HG02798 (cell line): ENCODE data around the gene MYH14.

Source experiments
- ATAC-seq: cut with Tn5 transposase; IDR thresholded peaks from one replicate; pipeline ENCODE4 v1.9.1; 2021; ENCODE audit warnings: mild to moderate bottlenecking; ENCODE audit not compliant: unreplicated experiment, poor library complexity

MYH14 gene

DNA sequence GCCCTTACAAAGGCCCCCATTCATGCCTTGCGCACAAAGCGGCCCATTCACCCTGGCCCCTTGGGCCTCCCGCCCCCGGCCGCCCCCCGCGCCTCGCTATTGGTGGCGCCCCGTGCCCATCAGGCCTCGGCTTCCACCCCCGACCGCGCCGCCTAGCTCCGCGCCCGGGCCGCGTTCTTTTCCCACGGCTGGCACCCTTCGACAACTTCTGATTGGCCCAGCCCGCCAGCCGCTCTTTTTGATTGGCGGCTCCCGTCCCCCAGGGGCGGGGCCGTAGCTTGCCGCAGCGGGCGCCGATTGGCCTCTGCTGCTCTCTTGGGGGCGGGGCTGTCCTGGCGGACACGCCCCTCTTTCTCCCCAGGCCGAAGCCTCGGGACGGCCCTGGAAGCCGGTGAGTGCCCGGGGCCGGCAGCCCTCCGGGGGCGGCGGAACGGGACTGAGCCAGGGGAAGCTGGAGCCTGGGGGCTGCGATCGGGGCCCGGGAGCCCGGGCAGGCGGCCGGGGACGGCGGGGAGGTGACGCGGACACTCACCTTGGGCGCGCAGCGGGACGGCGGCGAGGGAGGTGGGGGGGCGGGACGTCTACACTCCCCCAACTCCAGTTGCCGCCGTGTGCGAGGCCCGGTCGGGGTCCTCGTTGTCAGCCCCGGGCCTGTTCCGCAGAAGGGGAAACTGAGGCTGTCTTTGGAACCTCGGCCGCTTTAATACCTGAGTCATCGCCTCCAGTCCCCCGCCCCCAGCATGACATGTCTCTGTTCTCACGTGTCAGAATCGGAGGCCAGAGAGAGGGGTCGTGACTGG, at the start of gene MYH14:
MYH14 (plus strand) TSS at position 342 of the 800 bp plus-strand sequence. CDS start 6,744 bp downstream, outside the sequence.
- no peak for ATAC-seq

DNA sequence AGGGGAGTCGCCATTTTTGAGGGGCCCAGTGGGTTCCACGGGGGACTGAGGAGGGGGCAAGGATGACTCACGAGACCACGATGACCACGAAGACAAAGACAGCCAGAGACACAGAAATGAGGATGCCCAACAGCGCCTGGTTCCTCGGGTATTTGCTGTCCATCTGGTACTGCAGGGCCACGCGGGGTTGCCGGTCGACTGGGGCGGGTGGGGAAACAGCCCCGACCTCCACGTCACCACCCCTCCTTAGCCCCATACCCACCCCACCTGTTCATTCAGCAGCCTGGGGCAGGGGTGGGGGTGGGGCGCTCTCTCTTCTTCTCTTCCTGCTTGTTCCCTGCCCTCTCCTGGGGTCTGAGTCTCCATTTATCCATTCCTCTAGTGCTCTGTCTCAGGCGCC, 48.9 kb upstream of the MYH14 start:
- no peak for ATAC-seq

GRCh38 chr19:50155520-50156109, 47.8 kb upstream of the MYH14 start:
- ATAC-seq = no peak

DNA sequence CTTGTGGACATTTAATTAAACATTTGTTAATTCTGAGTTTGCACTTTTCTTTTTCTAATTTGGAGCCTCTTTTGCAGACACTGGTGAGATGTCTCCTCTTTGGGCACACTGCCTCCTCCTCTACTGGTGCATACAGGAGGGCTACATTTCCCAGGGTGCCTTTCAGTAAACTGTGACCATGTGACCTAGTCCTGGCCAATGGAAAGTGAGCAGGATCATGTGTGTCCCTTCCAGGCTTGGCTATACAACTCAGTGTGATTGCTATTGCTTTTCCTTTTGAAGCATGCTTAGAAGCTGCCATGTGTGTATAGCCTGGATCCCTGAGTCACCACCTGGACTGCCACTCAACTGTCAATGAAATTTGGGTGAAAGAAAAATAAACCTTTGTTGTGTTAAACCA, 44.8 kb upstream of the MYH14 start:
- ATAC-seq = no peak

DNA sequence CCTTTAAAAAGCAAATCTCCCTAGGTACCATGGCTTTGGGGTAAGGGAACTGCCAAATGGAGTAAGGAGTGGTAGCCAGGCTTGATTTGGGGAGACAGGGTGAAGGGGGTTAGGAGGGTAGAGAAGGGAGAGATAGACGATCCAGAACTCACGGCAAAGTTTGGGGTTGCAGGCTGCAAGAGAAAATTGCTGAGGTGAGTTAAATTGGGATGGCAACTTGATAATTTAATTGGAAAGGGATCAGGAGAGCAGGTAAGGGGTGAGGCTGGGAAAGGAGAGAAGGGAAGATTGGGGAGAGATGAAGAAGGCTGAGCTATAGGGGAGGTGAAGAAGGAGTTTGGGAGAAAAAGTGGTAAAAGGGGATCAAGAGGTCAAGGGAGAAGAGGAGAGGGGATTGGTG, 44.3 kb upstream of the MYH14 start:
- no peak for ATAC-seq

GRCh38 chr19:50162988-50163387, 40.4 kb upstream of the MYH14 start, which contains the start of gene IZUMO2:
Gene IZUMO2, minus strand, starts transcription at chr19:50163281. Its CDS starts 87 bp downstream, at chr19:50163194.
- no peak for ATAC-seq

- no peak for ATAC-seq
Measured at GRCh38 chr19:50167314-50167721, 36.1 kb upstream of the MYH14 start.

DNA sequence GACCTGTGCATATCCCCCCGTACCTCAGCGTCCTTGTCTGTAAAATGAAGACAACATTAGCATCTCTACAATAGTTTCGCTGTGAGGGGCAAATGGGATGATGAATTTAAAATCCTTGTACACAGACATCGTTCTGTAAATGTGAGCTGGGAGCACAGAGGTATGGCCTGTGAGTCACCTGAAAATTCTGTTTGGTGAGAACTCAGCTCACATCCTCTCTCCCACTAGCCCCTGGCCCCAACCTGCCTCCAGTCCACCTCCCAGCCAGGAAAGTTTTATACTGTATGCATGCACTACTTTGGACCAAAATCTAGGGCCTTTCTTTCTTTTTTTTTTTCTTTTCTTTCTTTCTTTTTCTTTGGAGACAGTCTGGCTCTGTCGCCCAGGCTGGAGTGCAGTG, 31.7 kb upstream of the MYH14 start:
- ATAC-seq = no peak

DNA sequence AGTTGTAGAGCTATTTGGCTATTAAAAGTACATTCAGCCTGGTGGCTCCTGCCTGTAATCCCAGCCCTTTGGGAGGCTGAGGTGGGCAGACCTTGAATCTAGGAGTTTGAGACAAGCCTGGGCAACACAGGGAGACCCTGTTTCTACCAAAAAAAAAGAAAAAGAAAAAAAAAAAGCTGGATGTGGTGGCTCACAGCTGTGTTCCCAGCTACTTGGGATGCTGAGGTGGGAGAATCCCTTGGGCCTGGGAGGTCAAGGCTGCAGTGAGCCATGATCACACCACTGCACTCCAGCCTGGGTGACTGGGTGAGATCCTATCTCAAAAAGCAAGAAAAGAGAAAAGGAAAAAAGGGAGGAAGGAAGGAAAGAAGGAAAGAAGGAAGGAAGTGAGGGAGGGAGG, 30.7 kb upstream of the MYH14 start:
- ATAC-seq = no peak

DNA sequence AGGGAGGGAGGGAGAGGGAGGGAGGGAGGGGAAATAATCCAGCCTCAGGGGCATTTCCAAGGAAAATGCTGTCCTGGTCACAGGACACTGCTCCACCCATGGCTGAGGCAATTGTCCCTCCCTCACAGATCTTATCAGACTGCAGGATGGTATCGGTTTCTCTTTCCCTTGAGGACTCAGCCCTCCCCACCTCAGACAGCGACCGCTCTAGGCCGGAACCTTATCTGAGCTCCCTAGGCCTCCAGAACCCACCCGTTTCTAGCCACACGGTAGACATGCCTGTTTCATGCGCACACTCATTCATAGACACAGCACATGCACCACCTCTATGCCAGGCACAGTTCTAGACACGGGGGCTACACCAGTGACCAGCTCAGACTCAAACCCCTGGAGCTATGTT, 30.3 kb upstream of the MYH14 start:
- ATAC-seq = no peak

DNA sequence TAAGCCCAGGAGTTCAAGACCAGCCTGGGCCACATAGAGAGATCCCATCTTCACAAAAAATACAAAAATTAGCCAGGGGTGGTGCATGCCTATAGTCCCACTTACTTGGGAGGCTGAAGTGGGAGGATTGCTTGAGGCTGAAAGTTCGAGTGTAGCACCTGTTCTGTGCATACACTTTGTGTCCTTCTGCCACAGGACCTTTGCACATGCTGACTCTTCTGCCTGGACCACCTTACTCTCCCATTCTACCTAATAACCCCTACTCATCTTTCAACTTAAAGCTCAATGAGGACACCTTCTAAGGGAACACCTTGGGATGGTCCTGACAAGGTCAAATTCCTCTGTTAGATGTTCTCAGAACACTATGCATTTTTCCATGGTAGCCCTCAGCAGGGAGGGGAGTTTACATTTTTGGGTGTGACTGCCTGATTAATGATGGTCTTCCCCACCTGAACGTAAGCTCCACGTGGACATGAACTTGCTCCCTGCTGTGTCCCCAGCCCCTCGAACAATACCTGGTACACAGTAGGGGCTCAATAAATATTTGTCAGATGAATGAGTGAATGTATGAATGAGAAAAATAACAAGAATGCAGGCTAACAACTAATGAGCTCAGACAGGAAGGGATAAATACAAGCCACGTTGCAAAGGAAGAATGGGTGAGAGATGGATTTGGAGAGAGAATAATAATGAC, 29.2 kb upstream of the MYH14 start:
- ATAC-seq = no peak

DNA sequence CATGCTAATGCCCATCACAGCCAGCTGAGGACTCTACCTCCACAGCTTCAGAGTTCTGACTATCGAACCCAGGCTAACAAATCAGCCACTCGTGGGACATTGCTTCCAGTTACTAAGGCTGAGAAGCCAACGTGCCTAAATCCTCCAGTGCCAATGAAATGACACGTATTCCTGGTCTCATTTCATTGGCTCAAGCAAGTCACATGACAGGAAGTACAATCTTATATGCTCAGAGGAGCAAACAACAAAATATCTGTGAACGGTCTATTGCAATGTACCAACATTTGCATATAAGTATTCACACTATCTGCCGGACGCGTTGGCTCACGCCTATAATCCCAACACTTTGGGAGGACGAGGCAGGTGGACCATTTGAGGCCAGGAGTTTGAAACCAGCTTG, 27.5 kb upstream of the MYH14 start:
- ATAC-seq = no peak

GRCh38 chr19:50176775-50177174, 26.6 kb upstream of the MYH14 start:
- no peak for ATAC-seq

DNA sequence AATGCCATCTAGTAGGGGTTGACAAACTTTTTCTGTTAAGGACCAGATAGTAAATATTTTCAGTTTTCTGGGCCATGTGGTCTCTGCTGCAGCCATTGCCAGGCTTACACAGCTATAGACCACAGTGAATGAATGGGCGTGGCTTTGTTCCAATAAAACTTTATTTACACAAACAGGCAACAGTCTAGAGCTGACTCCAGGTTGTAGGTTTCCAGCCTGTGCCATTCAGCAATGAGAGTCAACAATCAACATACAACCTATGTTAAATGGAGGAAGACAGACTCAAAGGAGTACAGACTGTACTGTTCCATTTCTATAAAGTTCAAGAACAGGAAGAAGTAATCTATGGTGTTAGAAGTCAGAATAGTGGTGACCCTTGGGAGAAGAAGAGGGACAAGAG, 25.1 kb upstream of the MYH14 start:
- no peak for ATAC-seq

GRCh38 chr19:50178859-50179537, 24.4 kb upstream of the MYH14 start:
- ATAC-seq = no peak

GRCh38 chr19:50181121-50181520, 22.3 kb upstream of the MYH14 start:
- no peak for ATAC-seq

- no peak for ATAC-seq
Measured at GRCh38 chr19:50184196-50184595, 19.2 kb upstream of the MYH14 start.

DNA sequence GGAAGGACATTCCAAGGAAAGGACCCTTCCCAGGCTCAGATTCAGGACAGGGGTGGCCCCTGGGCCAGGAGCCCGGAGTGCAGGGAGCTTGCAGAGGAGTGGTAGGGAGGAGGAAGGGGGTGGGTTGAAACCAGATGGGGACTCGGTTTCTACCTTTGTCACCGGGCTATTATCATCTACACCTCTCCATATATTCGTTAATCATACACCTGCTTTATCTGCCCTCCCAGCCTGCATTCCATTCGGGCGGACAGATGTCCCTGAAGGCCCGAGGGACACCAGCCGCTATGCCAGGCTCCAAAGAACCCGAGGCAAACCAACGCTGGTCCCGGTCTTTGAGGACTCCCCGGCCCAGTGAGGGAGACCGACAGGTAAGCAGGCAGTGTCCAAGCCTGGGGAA, 15.5 kb upstream of the MYH14 start:
- no peak for ATAC-seq

GRCh38 chr19:50189331-50189730, 14.1 kb upstream of the MYH14 start:
- ATAC-seq = no peak

DNA sequence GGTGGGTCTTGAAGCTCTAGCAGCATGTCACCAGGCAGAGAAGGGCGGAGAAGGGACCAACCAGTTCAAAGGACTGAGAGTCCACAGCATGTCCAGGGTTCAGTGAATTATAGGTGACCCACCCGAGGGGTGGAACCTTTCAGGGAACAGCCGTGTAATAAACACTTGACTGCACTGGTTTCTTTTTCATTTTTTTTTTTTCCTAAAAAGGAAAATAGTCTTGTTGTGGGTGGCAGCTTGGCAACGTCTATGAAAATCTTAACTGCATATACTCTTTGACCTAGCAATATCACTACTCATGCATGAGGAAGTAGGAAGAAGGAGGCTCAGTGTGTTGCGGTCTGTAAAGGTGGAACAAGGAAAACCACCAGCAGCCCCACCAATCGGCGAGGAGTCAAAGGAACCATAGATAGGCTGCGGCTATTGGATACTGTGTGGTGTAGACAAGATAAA, 13.0 kb upstream of the MYH14 start:
- no peak for ATAC-seq

DNA sequence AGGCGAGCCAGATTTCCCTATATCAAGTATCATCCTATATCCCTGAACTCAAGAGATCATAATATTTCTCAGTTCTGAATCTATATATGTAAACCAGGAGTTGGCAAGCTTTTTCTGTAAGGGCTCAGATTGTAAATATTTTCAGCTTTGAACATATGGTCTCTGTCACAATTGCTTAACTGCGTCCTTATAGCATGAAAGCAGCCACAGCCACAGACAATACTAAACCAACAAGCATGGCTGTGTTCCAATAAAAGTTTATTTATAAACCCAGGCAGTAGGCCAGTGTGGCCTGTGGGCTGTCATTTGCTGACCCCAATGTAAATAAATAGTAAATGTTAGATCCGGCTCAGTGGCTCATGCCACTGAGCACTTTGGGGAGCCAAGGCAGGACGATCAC, 12.2 kb upstream of the MYH14 start:
- ATAC-seq = no peak
